Spleen (tissue), 11 donors: Measurements from ENCODE around the gene ADCY4. TPM values are rescaled to one million over a fixed set of nuclear protein-coding genes. Genes with fewer than 3 reads are reported as not detected.

Experiments used
- DNase-seq: peaks from one replicate; pipeline ENCODE4 v3.0.0-alpha.2; 2020
- H3K27ac ChIP-seq, 8 donors: fragments of 200-600 bp; sonication (generic) in 7 of 8; 1 replicate in 4 of 8; 2 replicates in 4 of 8; pipeline versions ENCODE4 v1.5.0 to v1.8.0; 2016 to 2021; ENCODE audit warnings: inconsistent platforms in 4 of 8, mild to moderate bottlenecking in 4 of 8, moderate library complexity in 1 of 8
- H3K27me3 ChIP-seq, 7 donors: fragments of 200-600 bp; sonication (generic) in 6 of 7; replicated peaks in 1 of 7; 1 replicate in 4 of 7; 2 replicates in 3 of 7; pipeline versions ENCODE4 v1.5.0 to v1.8.0; 2016 to 2021; ENCODE audit warnings: inconsistent platforms in 3 of 7, mild to moderate bottlenecking in 1 of 7
- H3K36me3 ChIP-seq, 6 donors: fragments of 200-600 bp; sonication (generic) in 5 of 6; 1 replicate in 4 of 6; 2 replicates in 2 of 6; pipeline versions ENCODE4 v1.5.0 to v1.8.0; 2016 to 2021; ENCODE audit warnings: inconsistent platforms in 2 of 6
- H3K4me1 ChIP-seq, 6 donors: fragments of 200-600 bp; sonication (generic) in 5 of 6; 1 replicate in 3 of 6; 2 replicates in 3 of 6; pipeline versions ENCODE4 v1.5.0 to v1.8.0; 2016 to 2021; ENCODE audit warnings: inconsistent platforms in 3 of 6
- H3K4me3 ChIP-seq, 8 donors: fragments of 200-600 bp; sonication (generic) in 7 of 8; 1 replicate in 4 of 8; 2 replicates in 4 of 8; pipeline versions ENCODE4 v1.5.0 to v1.8.0; 2016 to 2021; ENCODE audit warnings: inconsistent platforms in 4 of 8, mild to moderate bottlenecking in 4 of 8, moderate library complexity in 2 of 8
- H3K9me3 ChIP-seq, 8 donors: fragments of 200-600 bp; sonication (generic) in 7 of 8; 1 replicate in 4 of 8; 2 replicates in 4 of 8; pipeline versions ENCODE4 v1.5.0 to v1.8.0; 2016 to 2021; ENCODE audit warnings: inconsistent platforms in 4 of 8
- POLR2A ChIP-seq, 3 donors: fragments of 450-650 bp; IDR thresholded peaks; one replicate each; pipeline ENCODE4 v1.5.1; 2017; ENCODE audit warnings: antibody characterized with exemption in 3 of 3, mild to moderate bottlenecking in 1 of 3
- POLR2AphosphoS5 ChIP-seq, 3 donors: sonication (generic); formaldehyde crosslinking; IDR thresholded peaks; one replicate each; pipeline ENCODE4 v1.5.1; 2017; ENCODE audit warnings: antibody characterized with exemption in 3 of 3
- WGBS, 5 donors: extraction: QIAGEN DNeasy Blood & Tissue Kit in 3 of 5; methylation state at CpG; one replicate each; pipeline versions ENCODE4 v1.1.5 to v1.1.7; 2013 to 2018; 5-methylcytosine and 5-hydroxymethylcytosine counted together
- intact Hi-C: fragments of 100-400 bp; cut with DNase I; formaldehyde crosslinking; loops from one replicate; pipeline ENCODE4 v1.15.0; 2023; ENCODE audit warnings: low total_unique reads
- polyA plus RNA-seq, 3 donors: library from polyadenylated mRNA; stranded (reverse); fragments of 200-250 nt; gene quantifications; one replicate each; pipeline ENCODE4 v1.2.1, GENCODE V29; 2013
- total RNA-seq, 7 donors: library from RNA; depleted of rRNA in 3 of 7; stranded (reverse); fragments of >200 nt in 3 of 7; fragmentation: NEBNext Ultra II Directional in 4 of 7; extraction: Animal tissue kit (Norgen Biotek cat#: 25700) in 4 of 7; gene quantifications; one replicate each; pipeline versions ENCODE4 v1.1.0 to v1.2.1, GENCODE V29; 2016 to 2021
- TF ChIP-seq, protein P1 (sequence below), 11 experiments: fragments of 200-600 bp in 7 of 11; fragments of 450-650 bp in 4 of 11; sonication (generic) in 4 of 11; IDR thresholded peaks in 8 of 11; conservative IDR thresholded peaks in 3 of 11; 1 replicate in 7 of 11; 2 replicates in 4 of 11; pipeline versions ENCODE4 v1.4.0 to v1.8.0; 2016 to 2021; ENCODE audit warnings: antibody characterized with exemption in 11 of 11, inconsistent platforms in 4 of 11, mild to moderate bottlenecking in 1 of 11
- donor health status: healthy with polysubstance abuse.
- donor health status: DM: no; HTN: no; CAD: no; lungs with moderate emphysema.
- donor health status: DM: no; HTN: no; CAD: no.
- donor health status: Bipolar disorder and iron deficiency.
- donor health status: healthy.
- donor health status: DM: no; HTN: no; CAD: no.
- donor health status: DM: yes; HTN: yes; CAD: no.

Gene ADCY4
- total and polyA plus RNA-seq, 10 donors: 13.0 to 114 (median 56.7) TPM

DNA sequence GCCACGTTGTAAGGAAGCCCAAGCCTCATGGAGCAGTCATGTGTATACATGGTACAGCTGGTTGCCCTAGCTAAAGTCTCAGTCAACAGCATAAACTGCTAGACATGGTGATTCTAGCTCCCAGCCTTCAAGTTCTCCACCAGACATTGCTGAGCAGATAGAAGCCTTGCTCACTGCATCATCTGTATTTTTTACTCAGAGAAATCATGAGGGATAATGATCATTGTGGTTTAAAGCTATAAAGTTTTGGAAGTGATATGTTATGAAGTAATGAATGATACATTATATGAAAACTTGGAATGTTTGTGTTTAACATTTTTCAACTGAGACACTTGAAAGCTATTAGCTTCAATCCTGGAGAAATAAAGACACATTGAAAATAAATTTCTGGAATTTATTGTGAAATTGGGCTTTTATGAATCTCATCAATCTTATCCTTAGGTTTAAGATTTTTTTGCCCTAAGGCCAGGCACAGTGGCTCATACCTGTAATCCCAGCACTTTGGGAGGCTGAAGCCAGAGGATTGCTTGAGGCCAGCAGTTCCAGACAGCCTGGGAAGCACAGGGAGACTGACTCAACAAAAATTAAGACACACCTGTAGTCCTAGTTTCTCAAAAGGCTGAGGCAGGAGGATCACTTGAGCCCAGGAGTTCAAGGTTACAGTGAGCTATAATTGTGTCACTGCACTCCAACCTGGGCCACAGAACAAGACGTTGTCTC lies 27.5 kb upstream of the ADCY4 start:
- 41 to 70% (median 67%) methylated on average over 2 of the region's 2 CpGs for WGBS, 5 donors
- no peak overlapping the region for H3K4me3 ChIP-seq
- H3K27ac ChIP-seq: no peak overlapping the region
- DNase-seq: no peak
- H3K36me3 ChIP-seq: no peaks in the 10 kb centered on the region
- intact Hi-C loops: loop anchor here (10.0 kb wide), 1 partner anchor 52 kb away; no protein-coding TSS in a partner anchor
- H3K27me3 ChIP-seq: peaks cover 0 to 46% (median 4%) of the 10 kb centered on the region in 7 donors
- peaks cover 13 to 27% (median 26%) of the 10 kb centered on the region in 6 donors for H3K4me1 ChIP-seq
- no peak for TF ChIP-seq POLR2AphosphoS5 (IDR thresholded peaks at IDR 0.05)
- TF ChIP-seq, protein P1, sequence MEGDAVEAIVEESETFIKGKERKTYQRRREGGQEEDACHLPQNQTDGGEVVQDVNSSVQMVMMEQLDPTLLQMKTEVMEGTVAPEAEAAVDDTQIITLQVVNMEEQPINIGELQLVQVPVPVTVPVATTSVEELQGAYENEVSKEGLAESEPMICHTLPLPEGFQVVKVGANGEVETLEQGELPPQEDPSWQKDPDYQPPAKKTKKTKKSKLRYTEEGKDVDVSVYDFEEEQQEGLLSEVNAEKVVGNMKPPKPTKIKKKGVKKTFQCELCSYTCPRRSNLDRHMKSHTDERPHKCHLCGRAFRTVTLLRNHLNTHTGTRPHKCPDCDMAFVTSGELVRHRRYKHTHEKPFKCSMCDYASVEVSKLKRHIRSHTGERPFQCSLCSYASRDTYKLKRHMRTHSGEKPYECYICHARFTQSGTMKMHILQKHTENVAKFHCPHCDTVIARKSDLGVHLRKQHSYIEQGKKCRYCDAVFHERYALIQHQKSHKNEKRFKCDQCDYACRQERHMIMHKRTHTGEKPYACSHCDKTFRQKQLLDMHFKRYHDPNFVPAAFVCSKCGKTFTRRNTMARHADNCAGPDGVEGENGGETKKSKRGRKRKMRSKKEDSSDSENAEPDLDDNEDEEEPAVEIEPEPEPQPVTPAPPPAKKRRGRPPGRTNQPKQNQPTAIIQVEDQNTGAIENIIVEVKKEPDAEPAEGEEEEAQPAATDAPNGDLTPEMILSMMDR (IDR thresholded peaks at IDR 0.05 in 8 of 11, conservative IDR thresholded peaks at IDR 0.05 in 3 of 11): no peak
- TF ChIP-seq POLR2A (IDR thresholded peaks at IDR 0.05): no peak
- peaks cover 0 to 4% (median 0%) of the 10 kb centered on the region in 8 donors for H3K9me3 ChIP-seq

GRCh38 chr14:24361326-24361725 lies 26.5 kb upstream of the ADCY4 start:
- H3K9me3 ChIP-seq: peaks cover 0 to 4% (median 0%) of the 10 kb centered on the region in 8 donors
- intact Hi-C loops: loop anchor here (10.0 kb wide), 1 partner anchor 53 kb away; no protein-coding TSS in a partner anchor
- H3K27me3 ChIP-seq: peaks cover 0 to 35% (median 0%) of the 10 kb centered on the region in 7 donors
- no peak overlapping the region for H3K4me3 ChIP-seq
- H3K4me1 ChIP-seq: peaks cover 8 to 16% (median 15%) of the 10 kb centered on the region in 6 donors
- H3K36me3 ChIP-seq: no peaks in the 10 kb centered on the region
- no peak overlapping the region for H3K27ac ChIP-seq
- 77 to 94% (median 88%) methylated on average over 2 of the region's 2 CpGs for WGBS, 5 donors
- TF ChIP-seq POLR2A (IDR thresholded peaks at IDR 0.05) (no peak), POLR2AphosphoS5 (IDR thresholded peaks at IDR 0.05) (no peak)
- TF ChIP-seq, protein P1 (IDR thresholded peaks at IDR 0.05 in 8 of 11, conservative IDR thresholded peaks at IDR 0.05 in 3 of 11): no peak
- no peak for DNase-seq

DNA sequence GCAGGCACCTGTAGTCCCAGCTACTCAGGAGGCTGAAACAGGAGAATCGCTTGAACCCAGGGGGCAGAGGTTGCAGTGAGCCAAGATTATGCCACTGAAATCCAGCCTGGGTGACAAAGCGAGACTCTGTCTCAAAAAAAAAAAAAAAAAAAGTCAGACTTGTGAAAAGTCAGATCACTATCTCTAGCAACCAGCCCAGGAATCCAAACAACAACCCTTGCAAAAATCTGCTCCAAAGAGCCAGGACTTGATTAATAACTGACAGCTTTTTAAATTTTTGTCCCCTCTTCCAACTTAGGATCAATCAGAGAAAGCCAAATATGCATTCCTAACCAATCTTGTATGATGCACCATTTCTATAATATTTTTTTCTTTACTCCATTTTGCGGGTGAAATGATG lies 25.4 kb upstream of the ADCY4 start:
- intact Hi-C loops: loop anchor here (10.0 kb wide), 1 partner anchor 55 kb away; no protein-coding TSS in a partner anchor
- H3K4me1 ChIP-seq: peaks cover 1 to 6% (median 5%) of the 10 kb centered on the region in 6 donors
- no peak overlapping the region for H3K27ac ChIP-seq
- peaks cover 0 to 4% (median 0%) of the 10 kb centered on the region in 8 donors for H3K9me3 ChIP-seq
- no peak for DNase-seq
- no peak overlapping the region for H3K4me3 ChIP-seq
- no peaks in the 10 kb centered on the region for H3K36me3 ChIP-seq
- WGBS, 5 donors: 85 to 95% (median 92%) methylated on average over 3 of the region's 3 CpGs
- H3K27me3 ChIP-seq: peaks cover 0 to 24% (median 0%) of the 10 kb centered on the region in 7 donors
- TF ChIP-seq POLR2A (IDR thresholded peaks at IDR 0.05) (no peak), POLR2AphosphoS5 (IDR thresholded peaks at IDR 0.05) (no peak)
- TF ChIP-seq, protein P1 (IDR thresholded peaks at IDR 0.05 in 8 of 11, conservative IDR thresholded peaks at IDR 0.05 in 3 of 11): no peak

DNA sequence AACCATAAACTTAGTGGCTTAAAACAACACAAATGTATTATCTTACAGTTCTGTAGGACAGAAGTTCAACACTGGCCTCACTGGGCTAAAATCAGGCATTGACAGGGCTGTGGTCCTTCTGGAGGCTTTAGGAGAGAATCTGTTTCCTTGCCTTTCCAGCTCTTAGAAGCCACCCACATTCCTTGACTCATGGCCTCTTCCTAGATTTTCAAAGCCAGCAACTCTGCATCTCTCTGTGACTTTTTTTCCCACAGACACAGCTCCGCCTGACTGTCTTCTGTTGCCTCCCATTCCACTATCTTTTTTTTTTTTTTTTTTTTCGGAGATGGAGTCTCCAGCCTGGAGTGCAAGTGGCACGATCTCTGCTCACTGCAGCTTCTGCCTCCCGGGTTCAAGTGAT lies 21.3 kb upstream of the ADCY4 start:
- no peak for TF ChIP-seq POLR2AphosphoS5 (IDR thresholded peaks at IDR 0.05)
- no peaks in the 10 kb centered on the region for H3K4me1 ChIP-seq
- peaks cover 0 to 4% (median 0%) of the 10 kb centered on the region in 8 donors for H3K9me3 ChIP-seq
- H3K27ac ChIP-seq: no peak overlapping the region
- no peaks in the 10 kb centered on the region for H3K36me3 ChIP-seq
- 85 to 99% (median 91%) methylated on average over 4 of the region's 4 CpGs for WGBS, 5 donors
- no peak for DNase-seq
- H3K4me3 ChIP-seq: no peak overlapping the region
- H3K27me3 ChIP-seq: peaks cover 0 to 25% (median 0%) of the 10 kb centered on the region in 7 donors
- intact Hi-C loops: no loop called here
